HepG2 (cell line): ENCODE measurements around the gene SYVN1. TPM values are rescaled to one million over a fixed set of nuclear protein-coding genes. Genes with fewer than 3 reads are reported as not detected.

Source experiments
- CREM ChIP-seq, 2 experiments: sonication (generic) in 1 of 2; formaldehyde crosslinking in 1 of 2; IDR thresholded peaks; 2 replicates each; pipeline versions ENCODE4 v1.4.0 to v1.6.1; 2016 to 2020; ENCODE audit warnings: antibody characterized with exemption in 1 of 2, mild to moderate bottlenecking in 1 of 2, missing genetic modification reagents in 1 of 2
- ELF3 ChIP-seq: IDR thresholded peaks from 2 replicates; pipeline ENCODE4 v1.6.1; 2016; ENCODE audit warnings: missing genetic modification reagents, missing compliant biosample characterization
- JUNB ChIP-seq: sonication (generic); formaldehyde crosslinking; IDR thresholded peaks from 2 replicates; pipeline ENCODE4 v1.8.0; 2022; ENCODE audit warnings: missing genetic modification reagents, mild to moderate bottlenecking, borderline replicate concordance
- NFYB ChIP-seq: sonication (generic); formaldehyde crosslinking; IDR thresholded peaks from 2 replicates; pipeline ENCODE4 v1.4.0; 2020; ENCODE audit warnings: missing genetic modification reagents
- NONO ChIP-seq, 2 experiments: fragments of 450-650 bp in 1 of 2; sonication (generic) in 1 of 2; formaldehyde crosslinking in 1 of 2; IDR thresholded peaks in 1 of 2; conservative IDR thresholded peaks in 1 of 2; 2 replicates each; pipeline versions ENCODE4 v1.6.1 to v1.8.0; 2017 to 2022; ENCODE audit warnings: mild to moderate bottlenecking in 1 of 2, missing genetic modification reagents in 1 of 2, moderate library complexity in 1 of 2
- NR2C2 ChIP-seq: sonication (generic); formaldehyde crosslinking; IDR thresholded peaks from 2 replicates; pipeline ENCODE4 v1.4.0; 2020; ENCODE audit warnings: missing genetic modification reagents, mild to moderate bottlenecking, moderate library complexity, borderline replicate concordance
- PHF8 ChIP-seq: sonication (generic); formaldehyde crosslinking; IDR thresholded peaks from 2 replicates; pipeline ENCODE4 v1.5.0; 2020; ENCODE audit warnings: missing genetic modification reagents
- RXRB ChIP-seq: IDR thresholded peaks from 2 replicates; pipeline ENCODE4 v1.6.1; 2016; ENCODE audit warnings: borderline replicate concordance, missing genetic modification reagents, missing compliant biosample characterization
- SOX6 ChIP-seq, 2 experiments: fragments of 450-650 bp in 1 of 2; sonication (generic) in 1 of 2; formaldehyde crosslinking in 1 of 2; IDR thresholded peaks; 2 replicates each; pipeline versions ENCODE4 v1.4.0 to v1.6.1; 2017 to 2020; ENCODE audit warnings: antibody characterized with exemption in 1 of 2, mild to moderate bottlenecking in 1 of 2, missing genetic modification reagents in 1 of 2
- SP5 ChIP-seq: IDR thresholded peaks from 2 replicates; pipeline ENCODE4 v1.6.1; 2016; ENCODE audit warnings: low read depth, borderline replicate concordance
- ZFY ChIP-seq: sonication (generic); formaldehyde crosslinking; IDR thresholded peaks from 2 replicates; pipeline ENCODE4 v1.4.0; 2020; ENCODE audit warnings: missing genetic modification reagents
- ZNF816 ChIP-seq: sonication (generic); formaldehyde crosslinking; IDR thresholded peaks from 2 replicates; pipeline ENCODE4 v1.8.0; 2022; ENCODE audit warnings: missing genetic modification reagents, mild to moderate bottlenecking, borderline replicate concordance
- polyA plus RNA-seq, 8 experiments: library from polyadenylated mRNA; depleted of rRNA in 3 of 8; stranded (reverse) in 7 of 8; unstranded in 1 of 8; fragments of >200 nt; fragmentation: Illumina TruSeq in 4 of 8; extraction: Trizol in 4 of 8; gene quantifications; 2 replicates each; pipeline versions ENCODE4 v1.2.1 to v1.2.3, GENCODE V29; 2011 to 2016; ENCODE audit warnings: low read depth in 4 of 8, missing spikeins in 1 of 8, mixed read lengths in 1 of 8; ENCODE audit not compliant: insufficient read depth in 1 of 8
- total RNA-seq, 5 experiments: library from RNA; depleted of rRNA; stranded (reverse); fragments of >200 nt; fragmentation: Illumina TruSeq; extraction: Trizol; gene quantifications; 2 replicates each; pipeline ENCODE4 v1.2.3, GENCODE V29; 2016; ENCODE audit warnings: low read depth in 1 of 5
- TF ChIP-seq, protein P1 (sequence below): sonication (generic); formaldehyde crosslinking; IDR thresholded peaks from 2 replicates; pipeline ENCODE4 v1.8.1; 2023; ENCODE audit warnings: mild to moderate bottlenecking, missing genetic modification reagents
- TF ChIP-seq, protein P2 (sequence below): sonication (generic); formaldehyde crosslinking; IDR thresholded peaks from 2 replicates; pipeline ENCODE4 v1.8.1; 2023; ENCODE audit warnings: mild to moderate bottlenecking, moderate library complexity, missing genetic modification reagents
- TF ChIP-seq, protein P3 (sequence below): IDR thresholded peaks from 2 replicates; pipeline ENCODE4 v1.4.0; 2020; ENCODE audit warnings: mild to moderate bottlenecking, missing genetic modification reagents
- TF ChIP-seq, protein P4 (sequence below): IDR thresholded peaks from 2 replicates; pipeline ENCODE4 v1.6.1; 2012; ENCODE audit warnings: inconsistent platforms
- TF ChIP-seq, protein P5 (sequence below): IDR thresholded peaks from 2 replicates; pipeline ENCODE4 v1.6.1; 2016
- TF ChIP-seq, protein P6 (sequence below): IDR thresholded peaks from 2 replicates; pipeline ENCODE4 v1.6.1; 2016; ENCODE audit warnings: missing biosample characterization, missing genetic modification reagents, low read depth

SYVN1 gene
- total and polyA plus RNA-seq, 2 of the 13 experiments (the other 11 are each of a cell fraction or from before 2014, with no cell fraction given), result 10.3 to 22.5 TPM

DNA sequence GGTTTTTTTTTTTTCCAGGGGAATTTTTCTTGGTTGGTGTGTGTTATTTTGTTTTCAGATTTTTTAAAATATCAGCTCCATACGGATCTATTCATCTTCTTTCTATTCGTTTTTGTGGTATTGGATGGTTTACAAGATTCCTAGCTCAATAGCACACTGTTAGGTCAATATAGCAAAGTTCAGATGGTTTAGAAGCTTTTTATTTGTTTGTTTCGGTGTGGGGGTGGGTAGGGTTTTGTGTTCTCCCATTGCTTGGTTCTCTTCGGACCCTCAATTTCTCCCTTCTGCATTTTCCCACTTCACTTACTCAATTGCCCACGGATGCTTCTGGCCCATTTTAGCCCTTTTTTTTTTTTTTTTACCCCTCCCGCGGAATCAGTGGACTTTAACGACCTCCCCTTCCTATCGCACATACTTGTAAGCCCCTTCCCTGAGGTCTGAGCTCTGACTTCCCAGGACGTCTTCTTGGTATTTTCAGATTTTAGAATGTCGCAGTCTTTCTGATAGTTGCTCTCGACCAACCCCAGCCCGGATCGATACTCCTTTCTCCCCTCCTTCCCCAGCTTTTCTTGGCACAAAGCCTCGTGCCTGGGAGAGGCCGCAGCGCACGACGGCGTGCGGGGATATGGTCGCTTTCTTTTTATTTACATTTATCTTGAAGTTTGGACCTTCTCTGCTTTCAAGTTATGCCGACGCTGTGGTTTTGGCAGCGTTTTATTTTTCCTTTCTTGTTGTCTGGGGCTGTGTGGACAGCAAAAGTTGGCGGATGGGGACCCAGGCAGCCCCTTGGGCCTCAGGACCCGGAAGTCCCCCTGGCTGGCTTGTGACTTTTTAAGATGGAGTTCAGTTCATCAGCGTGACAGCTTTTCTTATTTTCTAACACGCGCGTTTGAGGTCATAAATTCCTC is 31.3 kb upstream of the SYVN1 start (continued):
- TF ChIP-seq, protein P1, sequence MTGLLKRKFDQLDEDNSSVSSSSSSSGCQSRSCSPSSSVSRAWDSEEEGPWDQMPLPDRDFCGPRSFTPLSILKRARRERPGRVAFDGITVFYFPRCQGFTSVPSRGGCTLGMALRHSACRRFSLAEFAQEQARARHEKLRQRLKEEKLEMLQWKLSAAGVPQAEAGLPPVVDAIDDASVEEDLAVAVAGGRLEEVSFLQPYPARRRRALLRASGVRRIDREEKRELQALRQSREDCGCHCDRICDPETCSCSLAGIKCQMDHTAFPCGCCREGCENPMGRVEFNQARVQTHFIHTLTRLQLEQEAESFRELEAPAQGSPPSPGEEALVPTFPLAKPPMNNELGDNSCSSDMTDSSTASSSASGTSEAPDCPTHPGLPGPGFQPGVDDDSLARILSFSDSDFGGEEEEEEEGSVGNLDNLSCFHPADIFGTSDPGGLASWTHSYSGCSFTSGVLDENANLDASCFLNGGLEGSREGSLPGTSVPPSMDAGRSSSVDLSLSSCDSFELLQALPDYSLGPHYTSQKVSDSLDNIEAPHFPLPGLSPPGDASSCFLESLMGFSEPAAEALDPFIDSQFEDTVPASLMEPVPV (CRISPR knock-in tag), result no peak; the same call in 1 of the 2 replicates
- TF ChIP-seq NONO (IDR thresholded peaks at IDR 0.05), result no peak
- 0 out of 2 replicates have a peak, but pooled peaks have one; percentile 15 for TF ChIP-seq NONO (CRISPR knock-in tag; conservative IDR thresholded peaks at IDR 0.05)
- TF ChIP-seq SOX6 (IDR thresholded peaks at IDR 0.05), result no peak
- peak; percentile 88 for TF ChIP-seq SOX6 (CRISPR knock-in tag; IDR thresholded peaks at IDR 0.05)
- peak; percentile 26; the same call in 1 of the 2 replicates for TF ChIP-seq NFYB
- peak; percentile 87 for TF ChIP-seq ELF3 (CRISPR knock-in tag)
- peak; percentile 77 for TF ChIP-seq CREM (IDR thresholded peaks at IDR 0.05)
- TF ChIP-seq CREM (CRISPR knock-in tag; IDR thresholded peaks at IDR 0.05), result no peak
- TF ChIP-seq, protein P2, sequence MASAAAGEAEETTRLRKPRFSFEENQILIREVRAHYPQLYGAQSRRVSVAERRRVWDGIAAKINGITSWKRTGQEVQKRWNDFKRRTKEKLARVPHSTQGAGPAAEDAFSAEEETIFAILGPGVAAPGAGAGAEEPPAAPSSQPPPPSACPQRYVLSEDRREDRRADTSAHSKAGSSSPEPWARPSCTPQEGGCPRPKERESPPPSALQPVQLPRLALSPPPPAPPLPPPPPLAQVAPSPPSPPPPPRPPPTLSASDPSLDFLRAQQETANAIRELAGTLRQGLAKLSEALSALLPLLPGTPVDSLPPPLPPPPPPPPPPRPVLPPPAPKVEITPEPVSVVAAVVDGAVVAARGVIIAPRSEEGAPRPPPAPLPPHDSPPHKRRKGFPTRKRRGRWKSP, result no peak
- no peak; the same call in 1 of the 2 replicates for TF ChIP-seq PHF8 (CRISPR knock-in tag)
- TF ChIP-seq ZNF816, result peak; percentile 42; the same call in 1 of the 2 replicates
- peak; percentile 67 for TF ChIP-seq ZFY
- peak; percentile 14; the same call in 1 of the 2 replicates for TF ChIP-seq JUNB (CRISPR knock-in tag)
- TF ChIP-seq, protein P3, sequence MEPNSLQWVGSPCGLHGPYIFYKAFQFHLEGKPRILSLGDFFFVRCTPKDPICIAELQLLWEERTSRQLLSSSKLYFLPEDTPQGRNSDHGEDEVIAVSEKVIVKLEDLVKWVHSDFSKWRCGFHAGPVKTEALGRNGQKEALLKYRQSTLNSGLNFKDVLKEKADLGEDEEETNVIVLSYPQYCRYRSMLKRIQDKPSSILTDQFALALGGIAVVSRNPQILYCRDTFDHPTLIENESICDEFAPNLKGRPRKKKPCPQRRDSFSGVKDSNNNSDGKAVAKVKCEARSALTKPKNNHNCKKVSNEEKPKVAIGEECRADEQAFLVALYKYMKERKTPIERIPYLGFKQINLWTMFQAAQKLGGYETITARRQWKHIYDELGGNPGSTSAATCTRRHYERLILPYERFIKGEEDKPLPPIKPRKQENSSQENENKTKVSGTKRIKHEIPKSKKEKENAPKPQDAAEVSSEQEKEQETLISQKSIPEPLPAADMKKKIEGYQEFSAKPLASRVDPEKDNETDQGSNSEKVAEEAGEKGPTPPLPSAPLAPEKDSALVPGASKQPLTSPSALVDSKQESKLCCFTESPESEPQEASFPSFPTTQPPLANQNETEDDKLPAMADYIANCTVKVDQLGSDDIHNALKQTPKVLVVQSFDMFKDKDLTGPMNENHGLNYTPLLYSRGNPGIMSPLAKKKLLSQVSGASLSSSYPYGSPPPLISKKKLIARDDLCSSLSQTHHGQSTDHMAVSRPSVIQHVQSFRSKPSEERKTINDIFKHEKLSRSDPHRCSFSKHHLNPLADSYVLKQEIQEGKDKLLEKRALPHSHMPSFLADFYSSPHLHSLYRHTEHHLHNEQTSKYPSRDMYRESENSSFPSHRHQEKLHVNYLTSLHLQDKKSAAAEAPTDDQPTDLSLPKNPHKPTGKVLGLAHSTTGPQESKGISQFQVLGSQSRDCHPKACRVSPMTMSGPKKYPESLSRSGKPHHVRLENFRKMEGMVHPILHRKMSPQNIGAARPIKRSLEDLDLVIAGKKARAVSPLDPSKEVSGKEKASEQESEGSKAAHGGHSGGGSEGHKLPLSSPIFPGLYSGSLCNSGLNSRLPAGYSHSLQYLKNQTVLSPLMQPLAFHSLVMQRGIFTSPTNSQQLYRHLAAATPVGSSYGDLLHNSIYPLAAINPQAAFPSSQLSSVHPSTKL (CRISPR knock-in tag), result peak; percentile 87
- peak; percentile 53 for TF ChIP-seq RXRB
- TF ChIP-seq NR2C2 (CRISPR knock-in tag), result peak; percentile 31; the same call in 1 of the 2 replicates
- TF ChIP-seq, protein P4, sequence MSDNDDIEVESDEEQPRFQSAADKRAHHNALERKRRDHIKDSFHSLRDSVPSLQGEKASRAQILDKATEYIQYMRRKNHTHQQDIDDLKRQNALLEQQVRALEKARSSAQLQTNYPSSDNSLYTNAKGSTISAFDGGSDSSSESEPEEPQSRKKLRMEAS, result peak; percentile 96
- TF ChIP-seq, protein P5, sequence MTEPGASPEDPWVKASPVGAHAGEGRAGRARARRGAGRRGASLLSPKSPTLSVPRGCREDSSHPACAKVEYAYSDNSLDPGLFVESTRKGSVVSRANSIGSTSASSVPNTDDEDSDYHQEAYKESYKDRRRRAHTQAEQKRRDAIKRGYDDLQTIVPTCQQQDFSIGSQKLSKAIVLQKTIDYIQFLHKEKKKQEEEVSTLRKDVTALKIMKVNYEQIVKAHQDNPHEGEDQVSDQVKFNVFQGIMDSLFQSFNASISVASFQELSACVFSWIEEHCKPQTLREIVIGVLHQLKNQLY (CRISPR knock-in tag), result peak; percentile 61; the same call in 1 of the 2 replicates
- no peak for TF ChIP-seq SP5 (CRISPR knock-in tag)
- TF ChIP-seq, protein P6, sequence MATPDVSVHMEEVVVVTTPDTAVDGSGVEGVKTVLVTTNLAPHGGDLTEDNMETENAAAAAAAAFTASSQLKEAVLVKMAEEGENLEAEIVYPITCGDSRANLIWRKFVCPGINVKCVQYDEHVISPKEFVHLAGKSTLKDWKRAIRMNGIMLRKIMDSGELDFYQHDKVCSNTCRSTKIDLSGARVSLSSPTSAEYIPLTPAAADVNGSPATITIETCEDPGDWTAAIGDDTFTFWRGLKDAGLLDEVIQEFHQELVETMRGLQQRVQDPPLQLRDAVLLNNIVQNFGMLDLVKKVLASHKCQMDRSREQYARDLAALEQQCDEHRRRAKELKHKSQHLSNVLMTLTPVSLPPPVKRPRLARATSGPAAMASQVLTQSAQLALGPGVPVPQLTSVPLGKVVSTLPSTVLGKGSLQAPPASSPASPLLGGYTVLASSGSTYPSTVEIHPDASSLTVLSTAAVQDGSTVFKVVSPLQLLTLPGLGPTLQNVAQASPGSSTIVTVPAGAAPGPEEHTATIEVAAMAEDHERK, result no peak
